K562 (cell line): ENCODE measurements around the gene UBE2O.

Source experiments
- MCM5 ChIP-seq: fragments of 450-650 bp; IDR thresholded peaks from 2 replicates; pipeline ENCODE4 v1.6.1; 2016; ENCODE audit warnings: low read depth
- NFRKB ChIP-seq: fragments of 450-650 bp; IDR thresholded peaks from 2 replicates; pipeline ENCODE4 v1.6.1; 2016; ENCODE audit warnings: low read depth
- TF ChIP-seq, protein P1 (sequence below), 3 experiments: IDR thresholded peaks in 2 of 3; conservative IDR thresholded peaks in 1 of 3; 2 replicates each; pipeline ENCODE4 v1.5.1; 2011 to 2012; ENCODE audit warnings: low read length in 3 of 3, mild to moderate bottlenecking in 3 of 3, control low read depth in 2 of 3, improper control_type of control experiment in 1 of 3, inconsistent platforms in 1 of 3, low read depth in 1 of 3, mixed read lengths in 1 of 3, moderate library complexity in 1 of 3; ENCODE audit not compliant: insufficient read depth in 2 of 3

DNA sequence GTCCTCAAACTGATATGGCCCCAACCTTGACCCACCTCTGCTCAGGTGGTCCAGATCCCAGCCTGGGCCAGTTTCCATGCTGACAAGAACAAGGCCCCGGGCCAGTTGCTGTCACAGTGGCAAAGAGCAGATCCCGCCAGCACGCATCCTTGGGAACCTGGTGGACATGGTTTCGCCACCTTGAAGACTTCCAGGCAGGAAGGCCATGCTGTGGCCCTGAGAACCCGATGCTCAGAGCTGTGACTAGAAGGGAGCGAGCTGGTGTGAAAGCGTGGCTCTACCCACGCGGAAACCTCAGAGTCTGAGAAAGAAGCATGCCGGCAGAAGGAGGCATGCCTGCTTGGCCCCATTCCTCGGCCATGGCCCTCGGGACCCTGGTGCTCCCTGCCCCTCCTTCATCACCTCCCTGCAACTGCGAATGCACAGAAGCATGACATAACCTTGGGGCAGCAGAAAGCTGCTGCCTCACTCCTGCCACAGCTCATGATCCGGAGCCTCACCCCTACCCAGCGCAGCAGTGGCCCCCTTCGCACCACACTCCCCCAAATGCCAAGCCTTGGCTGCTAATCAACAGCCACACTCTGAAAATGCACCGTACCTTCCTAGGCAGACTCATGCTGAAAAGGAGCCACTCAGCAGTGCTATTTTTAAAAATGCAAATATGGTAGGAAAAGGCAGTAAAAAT lies 33.2 kb downstream of the UBE2O start:
- TF ChIP-seq MCM5 = no peak
- TF ChIP-seq, protein P1, sequence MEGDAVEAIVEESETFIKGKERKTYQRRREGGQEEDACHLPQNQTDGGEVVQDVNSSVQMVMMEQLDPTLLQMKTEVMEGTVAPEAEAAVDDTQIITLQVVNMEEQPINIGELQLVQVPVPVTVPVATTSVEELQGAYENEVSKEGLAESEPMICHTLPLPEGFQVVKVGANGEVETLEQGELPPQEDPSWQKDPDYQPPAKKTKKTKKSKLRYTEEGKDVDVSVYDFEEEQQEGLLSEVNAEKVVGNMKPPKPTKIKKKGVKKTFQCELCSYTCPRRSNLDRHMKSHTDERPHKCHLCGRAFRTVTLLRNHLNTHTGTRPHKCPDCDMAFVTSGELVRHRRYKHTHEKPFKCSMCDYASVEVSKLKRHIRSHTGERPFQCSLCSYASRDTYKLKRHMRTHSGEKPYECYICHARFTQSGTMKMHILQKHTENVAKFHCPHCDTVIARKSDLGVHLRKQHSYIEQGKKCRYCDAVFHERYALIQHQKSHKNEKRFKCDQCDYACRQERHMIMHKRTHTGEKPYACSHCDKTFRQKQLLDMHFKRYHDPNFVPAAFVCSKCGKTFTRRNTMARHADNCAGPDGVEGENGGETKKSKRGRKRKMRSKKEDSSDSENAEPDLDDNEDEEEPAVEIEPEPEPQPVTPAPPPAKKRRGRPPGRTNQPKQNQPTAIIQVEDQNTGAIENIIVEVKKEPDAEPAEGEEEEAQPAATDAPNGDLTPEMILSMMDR (IDR thresholded peaks at IDR 0.05 in 2 of 3, conservative IDR thresholded peaks at IDR 0.05 in 1 of 3; ENCODE audit: insufficient read depth in 2 of 3, low read depth in 1 of 3, low read length in 3 of 3) = no peak
- no peak for TF ChIP-seq NFRKB
